ENCODE measurements around the gene ARPC3. TPM values are rescaled to one million over a fixed set of nuclear protein-coding genes. Genes with fewer than 3 reads are reported as not detected.
A peak's percentile ranks its signal among the peaks of the same experiment; 100 is the strongest.

ARPC3 gene
- 393 and 398 TPM in 2 replicates for polyA plus RNA-seq (2013)

- WGBS (ENCODE audit: extremely low coverage, insufficient coverage, insufficient read length), result no CpG with 5 or more reads among the region's 51 CpGs
- peak within 1 kb of the TSS; percentile 79 for H3K27ac ChIP-seq (ENCODE audit: low read depth, low read length)
- H4K8ac ChIP-seq (ENCODE audit: low read depth, low read length), result peak within 1 kb of the TSS; percentile 99
- no peaks in the 10 kb centered on the region for H3K9me3 ChIP-seq (ENCODE audit: insufficient read depth, low read depth, low read length)
- peak within 1 kb of the TSS; percentile 99 for H2AFZ ChIP-seq (ENCODE audit: insufficient read depth, low read length, poor library complexity)
- peak within 1 kb of the TSS; percentile 99 for H3K14ac ChIP-seq (ENCODE audit: low read length)
- H2BK12ac ChIP-seq (ENCODE audit: low read length), result no peak within 1 kb of the TSS
- H4K12ac ChIP-seq (ENCODE audit: low read depth, low read length), result peak within 1 kb of the TSS; percentile 92
- peak within 1 kb of the TSS; percentile 99 for H4K91ac ChIP-seq (ENCODE audit: low read depth, low read length)
- H3K23ac ChIP-seq (ENCODE audit: low read length), result no peak within 1 kb of the TSS
- peaks cover 4 to 5% of the 10 kb centered on the region in 2 experiments for H3K4me1 ChIP-seq (ENCODE audit: control insufficient read depth in 1 of 2, insufficient read depth in 2 of 2, low read length in 2 of 2)
- H3K4ac ChIP-seq (ENCODE audit: low read depth, low read length), result peak within 1 kb of the TSS; percentile 100
- peak within 1 kb of the TSS; percentile 77 for H2BK120ac ChIP-seq (ENCODE audit: insufficient read depth, low read length, poor library complexity)
- peak within 1 kb of the TSS; percentile 84 for H3K4me3 ChIP-seq (ENCODE audit: low read depth, low read length)
- H2AK5ac ChIP-seq (ENCODE audit: low read length), result peak within 1 kb of the TSS; percentile 98
- H3K4me2 ChIP-seq (ENCODE audit: low read length), result peak within 1 kb of the TSS; percentile 59
- H3K79me1 ChIP-seq (ENCODE audit: low read length), result peaks cover 7% of the 10 kb centered on the region
- peak within 1 kb of the TSS; percentile 87 for H2BK5ac ChIP-seq (ENCODE audit: low read depth, low read length, poor library complexity)
- peak within 1 kb of the TSS; percentile 99 for H3K18ac ChIP-seq (ENCODE audit: low read length)
- peaks cover 15% of the 10 kb centered on the region for H3K79me2 ChIP-seq (ENCODE audit: control insufficient read depth, insufficient read depth, low read length, poor library complexity)
- H3K36me3 ChIP-seq (ENCODE audit: control insufficient read depth in 1 of 2, insufficient read depth in 2 of 2, low read length in 2 of 2), result peaks cover 7 to 8% of the 10 kb centered on the region in 2 experiments
- H3K27me3 ChIP-seq (ENCODE audit: insufficient read depth, low read length), result no peaks in the 10 kb centered on the region
- H3K9ac ChIP-seq (ENCODE audit: low read length), result peak within 1 kb of the TSS; percentile 72
- DNase-seq, result peak; percentile 97 to 98
Observed at GRCh38 chr12:110449799-110450497, at the start of gene ARPC3. TSS of gene ARPC3 (minus strand) at chr12:110450337. CDS start at chr12:110450260, 77 bp downstream.

- Histone ChIP-seq H4K91ac (ENCODE audit: low read depth, low read length) (no peak overlapping the region), H2AFZ (ENCODE audit: insufficient read depth, low read length, poor library complexity) (no peak overlapping the region)
Observed at GRCh38 chr12:110498984-110499706, 49.0 kb upstream of the ARPC3 start.

GRCh38 chr12:110475426-110475825, 25.3 kb upstream of the ARPC3 start:
- Histone ChIP-seq H3K4me2 (ENCODE audit: low read length) (no peak overlapping the region), H2AFZ (ENCODE audit: insufficient read depth, low read length, poor library complexity) (no peak overlapping the region), H4K91ac (ENCODE audit: low read depth, low read length) (no peak overlapping the region), H3K79me2 (ENCODE audit: control insufficient read depth, insufficient read depth, low read length, poor library complexity) (no peaks in the 10 kb centered on the region), H3K4me1 (ENCODE audit: control insufficient read depth in 1 of 2, insufficient read depth in 2 of 2, low read length in 2 of 2) (no peaks in the 10 kb centered on the region), H3K79me1 (ENCODE audit: low read length) (no peaks in the 10 kb centered on the region), H3K36me3 (ENCODE audit: control insufficient read depth in 1 of 2, insufficient read depth in 2 of 2, low read length in 2 of 2) (no peaks in the 10 kb centered on the region), H2BK12ac (ENCODE audit: low read length) (no peak overlapping the region), H3K27me3 (ENCODE audit: insufficient read depth, low read length) (no peaks in the 10 kb centered on the region), H2BK5ac (ENCODE audit: low read depth, low read length, poor library complexity) (no peak overlapping the region), H3K4me3 (ENCODE audit: low read depth, low read length) (no peak overlapping the region), H3K23ac (ENCODE audit: low read length) (no peak overlapping the region), H4K8ac (ENCODE audit: low read depth, low read length) (no peak overlapping the region), H4K12ac (ENCODE audit: low read depth, low read length) (no peak overlapping the region), H2AK5ac (ENCODE audit: low read length) (no peak overlapping the region), H3K14ac (ENCODE audit: low read length) (no peak overlapping the region), H3K4ac (ENCODE audit: low read depth, low read length) (no peak overlapping the region), H3K9ac (ENCODE audit: low read length) (no peak overlapping the region), H2BK120ac (ENCODE audit: insufficient read depth, low read length, poor library complexity) (no peak overlapping the region), H3K9me3 (ENCODE audit: insufficient read depth, low read depth, low read length) (no peaks in the 10 kb centered on the region), H3K18ac (ENCODE audit: low read length) (no peak overlapping the region), H3K27ac (ENCODE audit: low read depth, low read length) (no peak overlapping the region)
- WGBS (ENCODE audit: extremely low coverage, insufficient coverage, insufficient read length), result no CpG with 5 or more reads among the region's 7 CpGs
- no peak for DNase-seq

More at GRCh38 chr12:110498984-110499706, 49.0 kb upstream of the ARPC3 start:
- Histone ChIP-seq H3K4me2 (ENCODE audit: low read length) (no peak overlapping the region), H4K8ac (ENCODE audit: low read depth, low read length) (no peak overlapping the region), H3K79me1 (ENCODE audit: low read length) (peaks cover 5% of the 10 kb centered on the region), H2BK120ac (ENCODE audit: insufficient read depth, low read length, poor library complexity) (no peak overlapping the region), H3K14ac (ENCODE audit: low read length) (no peak overlapping the region), H2BK12ac (ENCODE audit: low read length) (no peak overlapping the region), H3K36me3 (ENCODE audit: control insufficient read depth in 1 of 2, insufficient read depth in 2 of 2, low read length in 2 of 2) (peaks cover 5 to 6% of the 10 kb centered on the region in 2 experiments), H3K9me3 (ENCODE audit: insufficient read depth, low read depth, low read length) (no peaks in the 10 kb centered on the region), H3K27me3 (ENCODE audit: insufficient read depth, low read length) (no peaks in the 10 kb centered on the region), H3K23ac (ENCODE audit: low read length) (no peak overlapping the region), H2BK5ac (ENCODE audit: low read depth, low read length, poor library complexity) (no peak overlapping the region), H3K9ac (ENCODE audit: low read length) (no peak overlapping the region), H3K79me2 (ENCODE audit: control insufficient read depth, insufficient read depth, low read length, poor library complexity) (peaks cover 5% of the 10 kb centered on the region), H3K4me3 (ENCODE audit: low read depth, low read length) (no peak overlapping the region), H3K4me1 (ENCODE audit: control insufficient read depth in 1 of 2, insufficient read depth in 2 of 2, low read length in 2 of 2) (peaks cover 7% of the 10 kb centered on the region in 2 experiments), H2AK5ac (ENCODE audit: low read length) (no peak overlapping the region), H3K27ac (ENCODE audit: low read depth, low read length) (no peak overlapping the region), H4K12ac (ENCODE audit: low read depth, low read length) (no peak overlapping the region), H3K18ac (ENCODE audit: low read length) (no peak overlapping the region), H3K4ac (ENCODE audit: low read depth, low read length) (no peak overlapping the region)
- DNase-seq, result peak in 1 of 2 donors; percentile 31
- no CpG with 5 or more reads among the region's 4 CpGs for WGBS (ENCODE audit: extremely low coverage, insufficient coverage, insufficient read length)

GRCh38 chr12:110468214-110469048, 18.3 kb upstream of the ARPC3 start, which contains the start of the genes FAM216A and GPN3:
TSS of gene FAM216A (plus strand) at chr12:110468845. CDS start at chr12:110468876, 31 bp downstream.
TSS of gene GPN3 (minus strand) at chr12:110468257. CDS start at chr12:110468203, 54 bp downstream.
- H2BK5ac ChIP-seq (ENCODE audit: low read depth, low read length, poor library complexity), result no peak within 1 kb of the TSS
- no CpG with 5 or more reads among the region's 78 CpGs for WGBS (ENCODE audit: extremely low coverage, insufficient coverage, insufficient read length)
- peak within 1 kb of the TSS; percentile 74 for H2AFZ ChIP-seq (ENCODE audit: insufficient read depth, low read length, poor library complexity)
- H3K9me3 ChIP-seq (ENCODE audit: insufficient read depth, low read depth, low read length), result no peaks in the 10 kb centered on the region
- peaks cover 3% of the 10 kb centered on the region for H3K79me1 ChIP-seq (ENCODE audit: low read length)
- peak within 1 kb of the TSS; percentile 90 for H3K9ac ChIP-seq (ENCODE audit: low read length)
- H3K4me2 ChIP-seq (ENCODE audit: low read length), result peak within 1 kb of the TSS; percentile 97
- no peak within 1 kb of the TSS for H2BK12ac ChIP-seq (ENCODE audit: low read length)
- H2BK120ac ChIP-seq (ENCODE audit: insufficient read depth, low read length, poor library complexity), result no peak within 1 kb of the TSS
- no peaks in the 10 kb centered on the region for H3K27me3 ChIP-seq (ENCODE audit: insufficient read depth, low read length)
- peak within 1 kb of the TSS; percentile 58 for H3K4ac ChIP-seq (ENCODE audit: low read depth, low read length)
- no peak within 1 kb of the TSS for H3K23ac ChIP-seq (ENCODE audit: low read length)
- DNase-seq, result peak; percentile 98 to 100
- H4K12ac ChIP-seq (ENCODE audit: low read depth, low read length), result peak within 1 kb of the TSS; percentile 46
- H3K4me1 ChIP-seq (ENCODE audit: control insufficient read depth in 1 of 2, insufficient read depth in 2 of 2, low read length in 2 of 2), result peaks cover 2 to 3% of the 10 kb centered on the region in 2 experiments
- no peak within 1 kb of the TSS for H2AK5ac ChIP-seq (ENCODE audit: low read length)
- peak within 1 kb of the TSS; percentile 74 for H3K18ac ChIP-seq (ENCODE audit: low read length)
- peak within 1 kb of the TSS; percentile 63 for H3K14ac ChIP-seq (ENCODE audit: low read length)
- H3K36me3 ChIP-seq (ENCODE audit: control insufficient read depth in 1 of 2, insufficient read depth in 2 of 2, low read length in 2 of 2), result peaks cover 2 to 9% of the 10 kb centered on the region in 2 experiments
- H3K27ac ChIP-seq (ENCODE audit: low read depth, low read length), result peak within 1 kb of the TSS; percentile 30
- no peaks in the 10 kb centered on the region for H3K79me2 ChIP-seq (ENCODE audit: control insufficient read depth, insufficient read depth, low read length, poor library complexity)
- peak within 1 kb of the TSS; percentile 90 for H3K4me3 ChIP-seq (ENCODE audit: low read depth, low read length)
- peak within 1 kb of the TSS; percentile 42 for H4K91ac ChIP-seq (ENCODE audit: low read depth, low read length)
- H4K8ac ChIP-seq (ENCODE audit: low read depth, low read length), result peak within 1 kb of the TSS; percentile 79
